GM12865 (cell line): ENCODE data around the gene NDUFS7.

Source experiments
- DNase-seq: peaks from one replicate; pipeline ENCODE4 v3.0.0; 2010; ENCODE audit warnings: low read depth
- H3K4me3 ChIP-seq: 2 replicates; pipeline ENCODE4 v1.5.1; 2011; ENCODE audit warnings: mild to moderate bottlenecking, low read depth, low read length, control low read depth
- CTCF ChIP-seq: IDR thresholded peaks from 2 replicates; pipeline ENCODE4 v1.5.1; 2011; ENCODE audit warnings: low read length, control low read depth, low read depth, inconsistent platforms; ENCODE audit not compliant: insufficient read depth; ENCODE audit errors: missing control alignments

NDUFS7 gene

GRCh38 chr19:1360126-1360817 lies 23.4 kb upstream of the NDUFS7 start:
- DNase-seq: no peak
- H3K4me3 ChIP-seq: no peak overlapping the region
- TF ChIP-seq CTCF: no peak

DNA sequence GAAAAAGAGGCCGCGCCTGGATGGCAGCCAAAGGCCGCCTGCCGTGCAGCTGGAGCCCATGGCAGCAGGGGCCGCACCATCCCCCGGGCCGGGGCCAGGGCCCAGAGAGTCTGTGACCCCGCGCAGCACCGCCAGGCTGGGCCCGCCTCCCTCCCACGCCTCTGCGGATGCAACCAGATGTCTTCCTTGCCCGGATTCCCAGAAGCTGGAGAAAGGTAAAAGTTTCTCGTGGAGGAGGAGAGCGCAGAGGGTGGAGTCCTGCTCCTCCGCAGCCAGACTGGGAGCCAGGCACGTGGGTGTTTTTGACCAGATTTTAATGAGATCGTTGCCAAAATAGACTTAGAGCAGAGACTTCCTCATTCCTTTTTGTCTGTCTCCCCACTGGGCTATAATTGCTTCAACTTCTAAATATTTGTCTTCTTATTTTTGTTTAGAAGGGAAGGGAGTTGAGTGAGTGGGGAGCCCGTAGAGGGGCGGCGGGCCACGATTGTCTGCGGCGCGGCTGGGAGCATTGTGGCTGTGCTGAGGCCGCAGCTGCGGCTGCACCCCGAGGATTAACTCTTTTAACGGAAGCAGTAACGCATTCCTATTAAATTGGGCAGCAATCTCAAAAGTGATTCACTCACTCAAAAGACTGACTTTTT lies 22.8 kb upstream of the NDUFS7 start:
- H3K4me3 ChIP-seq: no peak overlapping the region
- DNase-seq: no peak
- TF ChIP-seq CTCF: no peak

GRCh38 chr19:1361601-1362386 lies 21.9 kb upstream of the NDUFS7 start:
- no peak overlapping the region for H3K4me3 ChIP-seq
- TF ChIP-seq CTCF: no peak
- no peak for DNase-seq

GRCh38 chr19:1362387-1363257 lies 21.1 kb upstream of the NDUFS7 start:
- DNase-seq: no peak
- no peak overlapping the region for H3K4me3 ChIP-seq

DNA sequence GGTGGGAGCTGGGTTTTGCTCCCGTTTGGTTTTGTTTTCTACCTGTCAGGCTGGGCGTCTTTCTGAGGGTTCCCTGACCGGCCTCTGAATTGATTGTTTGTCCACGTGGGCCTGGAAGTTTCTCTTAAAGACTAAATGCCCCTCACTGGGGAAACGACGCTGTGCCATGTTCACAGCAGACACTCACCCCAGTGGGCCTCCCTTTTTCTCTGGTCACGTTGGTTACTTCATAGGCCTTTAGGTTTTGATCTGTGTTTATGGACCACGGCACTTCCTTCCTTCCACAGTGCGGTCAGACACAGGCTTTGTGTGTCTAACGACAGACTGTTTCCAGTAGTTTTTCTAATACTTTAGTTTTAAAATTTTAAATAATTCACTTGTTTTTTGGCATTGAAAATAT lies 20.1 kb upstream of the NDUFS7 start:
- H3K4me3 ChIP-seq: no peak overlapping the region
- DNase-seq: no peak
- TF ChIP-seq CTCF: no peak

More at GRCh38 chr19:1362387-1363257, 21.1 kb upstream of the NDUFS7 start:
- TF ChIP-seq CTCF: no peak

DNA sequence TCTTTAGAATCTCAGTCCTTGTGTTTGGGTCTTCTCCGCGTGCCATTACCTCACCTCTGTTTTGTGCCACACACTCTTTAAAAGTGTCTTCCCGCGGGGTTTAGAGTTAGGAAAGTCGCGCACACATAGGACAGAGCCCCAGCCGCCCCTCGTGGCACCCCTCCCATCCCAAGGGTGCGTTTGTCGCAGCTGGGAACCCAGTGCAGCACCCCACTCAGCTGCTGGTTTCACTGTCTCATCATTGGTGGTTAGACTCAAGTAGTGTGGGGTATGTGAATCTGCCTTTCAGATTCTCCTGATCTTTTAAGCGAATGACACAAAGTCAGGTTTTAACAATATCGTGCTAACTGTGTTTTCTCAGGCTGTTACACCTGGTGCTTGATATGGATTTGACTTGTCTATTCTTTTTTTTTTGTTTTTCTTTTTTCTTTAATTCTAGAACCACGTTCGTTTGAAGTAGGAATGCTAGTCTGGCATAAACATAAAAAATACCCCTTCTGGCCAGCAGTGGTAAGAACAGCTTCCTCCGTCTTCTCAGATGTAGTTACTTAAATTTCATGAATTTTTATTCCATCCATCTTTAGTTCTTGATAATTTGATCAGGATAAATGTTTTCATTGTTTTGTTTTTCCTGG lies 19.5 kb upstream of the NDUFS7 start:
- DNase-seq: no peak

More for the DNA sequence above, 19.5 kb upstream of the NDUFS7 start:
- TF ChIP-seq CTCF: no peak
- no peak overlapping the region for H3K4me3 ChIP-seq
